ENCODE results near the gene PTGDR2. TPM values are rescaled to one million over a fixed set of nuclear protein-coding genes. Genes with fewer than 3 reads are reported as not detected.

PTGDR2 gene
- total RNA-seq, 1 donor from 2014 or later: 0.25 TPM

GRCh38 chr11:60891103-60891741 is 35.5 kb upstream of the PTGDR2 start:
- Histone ChIP-seq H3K36me3 (peaks cover 0 to 39% of the 10 kb centered on the region in 2 donors), H3K27ac (no peak overlapping the region)
- no peak for DNase-seq (ENCODE audit: extremely low spot score in 2 of 2)

GRCh38 chr11:60890696-60891095 is 34.9 kb upstream of the PTGDR2 start:
- peaks cover 0 to 34% of the 10 kb centered on the region in 2 donors for H3K36me3 ChIP-seq
- no peaks in the 10 kb centered on the region for H3K4me1 ChIP-seq
- no peak for DNase-seq (ENCODE audit: extremely low spot score in 2 of 2)

More at GRCh38 chr11:60891103-60891741, 35.5 kb upstream of the PTGDR2 start:
- H3K4me3 ChIP-seq: no peak overlapping the region
- no peaks in the 10 kb centered on the region for H3K9me3 ChIP-seq
- TF ChIP-seq CTCF (IDR thresholded peaks at IDR 0.05) (no peak), POLR2A (IDR thresholded peaks at IDR 0.05) (no peak), POLR2AphosphoS5 (IDR thresholded peaks at IDR 0.05; ENCODE audit: insufficient read depth in 1 of 2, low read depth in 1 of 2) (no peak)
- no peaks in the 10 kb centered on the region for H3K4me1 ChIP-seq
- intact Hi-C loops (cut with DNase I): no loop called here
- H3K27me3 ChIP-seq: no peaks in the 10 kb centered on the region

GRCh38 chr11:60889869-60890311 is 34.1 kb upstream of the PTGDR2 start:
- H3K4me3 ChIP-seq: no peak overlapping the region
- no peak overlapping the region for H3K27ac ChIP-seq
- no peaks in the 10 kb centered on the region for H3K9me3 ChIP-seq
- no peak for DNase-seq (ENCODE audit: extremely low spot score in 2 of 2)
- peaks cover 0 to 26% of the 10 kb centered on the region in 2 donors for H3K36me3 ChIP-seq
- no peaks in the 10 kb centered on the region for H3K4me1 ChIP-seq
- no peaks in the 10 kb centered on the region for H3K27me3 ChIP-seq
- TF ChIP-seq POLR2AphosphoS5 (IDR thresholded peaks at IDR 0.05; ENCODE audit: insufficient read depth in 1 of 2, low read depth in 1 of 2) (no peak), POLR2A (IDR thresholded peaks at IDR 0.05) (no peak)
- intact Hi-C loops (cut with DNase I): no loop called here

More at GRCh38 chr11:60890696-60891095, 34.9 kb upstream of the PTGDR2 start:
- H3K9me3 ChIP-seq: no peaks in the 10 kb centered on the region
- TF ChIP-seq POLR2A (IDR thresholded peaks at IDR 0.05) (no peak), POLR2AphosphoS5 (IDR thresholded peaks at IDR 0.05; ENCODE audit: insufficient read depth in 1 of 2, low read depth in 1 of 2) (no peak), CTCF (IDR thresholded peaks at IDR 0.05) (no peak)
- no peaks in the 10 kb centered on the region for H3K27me3 ChIP-seq
- no peak overlapping the region for H3K4me3 ChIP-seq
- intact Hi-C loops (cut with DNase I): no loop called here
- no peak overlapping the region for H3K27ac ChIP-seq

- no peaks in the 10 kb centered on the region for H3K9me3 ChIP-seq
- H3K4me3 ChIP-seq: no peak overlapping the region
- no peak for DNase-seq (ENCODE audit: extremely low spot score in 2 of 2)
- no peaks in the 10 kb centered on the region for H3K27me3 ChIP-seq
- peaks cover 0 to 3% of the 10 kb centered on the region in 2 donors for H3K36me3 ChIP-seq
- H3K27ac ChIP-seq: no peak overlapping the region
- H3K4me1 ChIP-seq: no peaks in the 10 kb centered on the region
- peak in 1 of 3 experiments; percentile 17 for TF ChIP-seq CTCF (IDR thresholded peaks at IDR 0.05)
- no peak for TF ChIP-seq POLR2AphosphoS5 (IDR thresholded peaks at IDR 0.05; ENCODE audit: insufficient read depth in 1 of 2, low read depth in 1 of 2)
- TF ChIP-seq POLR2A (IDR thresholded peaks at IDR 0.05): no peak
- intact Hi-C loops (cut with DNase I): no loop called here
These were observed 31.8 kb upstream of the PTGDR2 start for GRCh38 chr11:60887556-60887955.

- no peak for TF ChIP-seq POLR2A (IDR thresholded peaks at IDR 0.05)
- TF ChIP-seq POLR2AphosphoS5 (IDR thresholded peaks at IDR 0.05; ENCODE audit: insufficient read depth in 1 of 2, low read depth in 1 of 2): no peak
- TF ChIP-seq CTCF (IDR thresholded peaks at IDR 0.05): no peak
- Histone ChIP-seq H3K9me3 (no peaks in the 10 kb centered on the region), H3K4me3 (no peak overlapping the region), H3K27ac (no peak overlapping the region), H3K27me3 (no peaks in the 10 kb centered on the region), H3K4me1 (no peaks in the 10 kb centered on the region), H3K36me3 (peaks cover 0 to 15% of the 10 kb centered on the region in 2 donors)
- intact Hi-C loops (cut with DNase I): no loop called here
- DNase-seq (ENCODE audit: extremely low spot score in 2 of 2): no peak
These were observed 25.0 kb upstream of the PTGDR2 start for GRCh38 chr11:60880643-60881282.

Data from vagina (tissue), 2 donors.